Keratinocyte (primary cell): ENCODE results near the gene ENTPD5. TPM values are rescaled to one million over a fixed set of nuclear protein-coding genes. Genes with fewer than 3 reads are reported as not detected.

Experiments used
- DNase-seq: peaks from one replicate; pipeline ENCODE4 v3.0.0-alpha.2; 2011; ENCODE audit warnings: low read depth, missing footprints, low spot score
- FAIRE-seq: peaks from 2 replicates; lab custom pipeline; 2011; peaks lifted over from hg19 to GRCh38; lab: Jason Lieb, UNC
- H2AFZ ChIP-seq: 2 replicates; pipeline ENCODE4 v1.6.0; 2012; ENCODE audit warnings: low read length, control low read depth, inconsistent platforms; ENCODE audit not compliant: control insufficient read depth
- H3K27ac ChIP-seq: 2 replicates; pipeline ENCODE4 v1.5.1; 2011; ENCODE audit warnings: low read length; ENCODE audit not compliant: control insufficient read depth, insufficient read depth
- H3K27me3 ChIP-seq: 3 replicates; pipeline ENCODE4 v1.6.0; 2011; ENCODE audit warnings: low read length; ENCODE audit not compliant: control insufficient read depth, insufficient read depth; ENCODE audit errors: extremely low read depth
- H3K36me3 ChIP-seq, 2 experiments: 2 replicates in 1 of 2; 3 replicates in 1 of 2; pipeline ENCODE4 v1.5.1; 2011; ENCODE audit warnings: low read length in 2 of 2, mild to moderate bottlenecking in 1 of 2; ENCODE audit not compliant: control insufficient read depth in 2 of 2, insufficient read depth in 2 of 2; ENCODE audit errors: extremely low read depth in 1 of 2
- H3K4me1 ChIP-seq: 3 replicates; pipeline ENCODE4 v1.5.1; 2011; ENCODE audit warnings: low read length; ENCODE audit not compliant: control insufficient read depth, insufficient read depth; ENCODE audit errors: extremely low read depth
- H3K4me2 ChIP-seq: 3 replicates; pipeline ENCODE4 v1.6.0; 2011; ENCODE audit warnings: low read depth, low read length; ENCODE audit not compliant: control insufficient read depth, insufficient read depth; ENCODE audit errors: extremely low read depth
- H3K4me3 ChIP-seq, 3 experiments: fragments of 200-600 bp in 1 of 3; sonication (generic) in 1 of 3; 2 replicates in 2 of 3; 3 replicates in 1 of 3; pipeline ENCODE4 v1.5.1; 2011 to 2016; ENCODE audit warnings: low read length in 3 of 3, mild to moderate bottlenecking in 3 of 3, control low read depth in 2 of 3, inconsistent platforms in 1 of 3, low read depth in 1 of 3, mixed read lengths in 1 of 3, mixed run types in 1 of 3, moderate library complexity in 1 of 3; ENCODE audit not compliant: control insufficient read depth in 2 of 3, insufficient read depth in 2 of 3; ENCODE audit errors: extremely low read depth in 1 of 3
- H3K79me2 ChIP-seq: 2 replicates; pipeline ENCODE4 v1.6.0; 2012; ENCODE audit warnings: low read length; ENCODE audit not compliant: control insufficient read depth, insufficient read depth
- H3K9ac ChIP-seq: 3 replicates; pipeline ENCODE4 v1.6.0; 2011; ENCODE audit warnings: low read length; ENCODE audit not compliant: control insufficient read depth, insufficient read depth; ENCODE audit errors: extremely low read depth
- H3K9me1 ChIP-seq: 3 replicates; pipeline ENCODE4 v1.6.0; 2011; ENCODE audit warnings: low read length; ENCODE audit not compliant: control insufficient read depth, insufficient read depth; ENCODE audit errors: extremely low read depth
- H3K9me3 ChIP-seq: 2 replicates; pipeline ENCODE4 v1.5.1; 2012; ENCODE audit warnings: low read depth, low read length; ENCODE audit not compliant: control insufficient read depth
- H4K20me1 ChIP-seq: 3 replicates; pipeline ENCODE4 v1.6.0; 2011; ENCODE audit warnings: low read length; ENCODE audit not compliant: control insufficient read depth, insufficient read depth; ENCODE audit errors: extremely low read depth
- EZH2 ChIP-seq: IDR thresholded peaks from one replicate; pipeline ENCODE4 v1.6.1; 2012; ENCODE audit warnings: inconsistent platforms, mild to moderate bottlenecking, low read length, moderate library complexity
- dilution Hi-C: fragments of 300-500 bp; cut with MboI; formaldehyde crosslinking; loops from one replicate; pipeline ENCODE4 v1.7.0; 2020; ENCODE audit warnings: low sequenced_read_pairs; ENCODE audit not compliant: extremely low pct_ligation_motif_present
- polyA plus RNA-seq, 5 experiments: library from polyadenylated mRNA; depleted of rRNA in 3 of 5; stranded (reverse) in 3 of 5; stranded (forward) in 1 of 5; unstranded in 1 of 5; fragments of >200 nt; gene quantifications; 1 replicate in 1 of 5; 2 replicates in 3 of 5; 3 replicates in 1 of 5; pipeline versions ENCODE4 v1.2.1 to v1.2.3, GENCODE V29; 2011 to 2012; ENCODE audit warnings: missing spikeins in 2 of 5, low read depth in 1 of 5, low replicate concordance in 1 of 5
- small RNA-seq, 3 experiments: library from RNA; depleted of rRNA; stranded (forward); fragments of <200 nt; gene quantifications; one replicate each; pipeline ENCODE3, GENCODE V24; 2012; ENCODE audit warnings: low read depth in 3 of 3, low replicate concordance in 1 of 3; ENCODE audit not compliant: insufficient read length in 3 of 3

Gene ENTPD5
- polyA plus RNA-seq, 1 donor (not counting 4 experiments of a cell fraction or from before 2014, with no cell fraction given) = 10.5 TPM

DNA sequence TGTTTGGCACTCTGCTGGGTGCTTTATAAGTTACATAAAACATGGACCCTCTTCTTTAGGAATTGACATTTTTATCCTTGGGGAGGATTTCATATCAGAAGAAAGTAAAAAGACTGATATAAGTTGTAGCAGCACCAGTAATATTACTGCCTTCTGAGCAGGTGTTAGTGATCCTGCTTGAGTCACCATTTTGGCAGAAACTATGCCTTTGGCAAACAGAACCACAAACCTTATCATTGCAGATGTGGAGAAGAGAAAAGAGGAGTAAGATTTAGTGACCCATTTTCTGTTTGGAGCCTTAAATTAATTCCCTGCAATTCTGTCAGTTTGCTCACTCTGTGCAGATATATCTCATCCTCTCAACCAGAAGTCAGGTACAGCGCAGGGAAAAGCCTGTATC lies 109.4 kb downstream of the ENTPD5 start:
- dilution Hi-C loops = no loop called here
- no peaks in the 10 kb centered on the region for H3K9me3 ChIP-seq
- no peak overlapping the region for H3K9ac ChIP-seq
- no peak for TF ChIP-seq EZH2
- no peak overlapping the region for H3K4me3 ChIP-seq
- H3K27ac ChIP-seq = no peak overlapping the region
- H3K79me2 ChIP-seq = peaks cover 18% of the 10 kb centered on the region
- no peak overlapping the region for H2AFZ ChIP-seq
- H4K20me1 ChIP-seq = peaks cover 3% of the 10 kb centered on the region
- H3K27me3 ChIP-seq = no peaks in the 10 kb centered on the region
- FAIRE-seq (no peak), DNase-seq (no peak)
- peaks cover 26 to 28% of the 10 kb centered on the region in 2 experiments for H3K36me3 ChIP-seq
- no peak overlapping the region for H3K4me2 ChIP-seq
- no peaks in the 10 kb centered on the region for H3K9me1 ChIP-seq
- H3K4me1 ChIP-seq = no peaks in the 10 kb centered on the region

Small RNAs within 50 kb of the gene (small RNA-seq; reads per million reads assigned to genes)
- gene AC005480.2 = 0 reads per million in 3 experiments

Other genes with a start within 250 kb of the ENTPD5 start
- 5.0 to 19.5 TPM (median 8.2 TPM) in 3 replicates for gene PTGR2, start 167.5 kb downstream of the ENTPD5 start, polyA plus RNA-seq
- 44.3 to 57.9 TPM (median 54.8 TPM) in 3 replicates for gene ZNF410, start 132.4 kb downstream of the ENTPD5 start, polyA plus RNA-seq
- gene FAM161B, start 69.2 kb downstream of the ENTPD5 start, polyA plus RNA-seq = 1.5 to 1.7 TPM (median 1.5 TPM) in 3 replicates
- gene COQ6, start 69.0 kb downstream of the ENTPD5 start, polyA plus RNA-seq = 24.2 to 31.8 TPM (median 28.4 TPM) in 3 replicates
- gene BBOF1, start 61 bp upstream of the ENTPD5 start, polyA plus RNA-seq = 1.9 to 3.0 TPM (median 2.7 TPM) in 3 replicates
- gene ALDH6A1, start 65.2 kb upstream of the ENTPD5 start, polyA plus RNA-seq = 6.4 to 9.0 TPM (median 8.0 TPM) in 3 replicates
- 4.9 to 6.8 TPM (median 5.7 TPM) in 3 replicates for gene LIN52, start 65.7 kb upstream of the ENTPD5 start, polyA plus RNA-seq
- gene VSX2, start 220.2 kb upstream of the ENTPD5 start, polyA plus RNA-seq = not detected in 3 replicates